NCI-H2171 (cell line): ENCODE results near the gene ATF6.
"Not testable (repeated sequence)": the region's sequence is repeated elsewhere in the genome, so short reads cannot be mapped to it uniquely, and the experiment has no call there.

Experiments used
- DNase-seq: peaks from one replicate; lab custom pipeline; 2025; lab: John Stamatoyannopoulos, UW

ATF6 gene

GRCh38 chr1:161779393-161779792 lies 13.3 kb downstream of the ATF6 start:
- DNase-seq, result no peak

GRCh38 chr1:161781995-161782394 lies 15.9 kb downstream of the ATF6 start:
- DNase-seq, result no peak

DNA sequence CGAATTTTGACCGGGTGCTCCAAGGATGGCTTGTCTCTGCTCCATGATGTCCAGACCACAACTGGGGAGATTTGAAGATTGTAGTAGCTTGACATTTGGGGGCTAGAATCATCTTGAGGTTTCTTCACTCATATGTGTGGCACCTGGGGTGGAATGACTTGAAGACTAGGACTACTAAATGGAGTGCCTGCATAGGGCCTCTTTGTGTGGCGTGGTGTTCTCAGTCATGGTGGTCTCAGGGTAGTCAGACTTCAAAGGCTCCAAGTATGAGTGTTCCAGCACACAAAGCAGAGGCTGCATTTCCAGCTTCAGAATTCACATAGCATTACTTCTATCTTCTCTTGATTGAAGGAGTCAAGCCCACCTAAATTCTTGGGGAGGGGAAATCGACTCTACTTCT lies 16.8 kb downstream of the ATF6 start:
- no peak for DNase-seq

DNA sequence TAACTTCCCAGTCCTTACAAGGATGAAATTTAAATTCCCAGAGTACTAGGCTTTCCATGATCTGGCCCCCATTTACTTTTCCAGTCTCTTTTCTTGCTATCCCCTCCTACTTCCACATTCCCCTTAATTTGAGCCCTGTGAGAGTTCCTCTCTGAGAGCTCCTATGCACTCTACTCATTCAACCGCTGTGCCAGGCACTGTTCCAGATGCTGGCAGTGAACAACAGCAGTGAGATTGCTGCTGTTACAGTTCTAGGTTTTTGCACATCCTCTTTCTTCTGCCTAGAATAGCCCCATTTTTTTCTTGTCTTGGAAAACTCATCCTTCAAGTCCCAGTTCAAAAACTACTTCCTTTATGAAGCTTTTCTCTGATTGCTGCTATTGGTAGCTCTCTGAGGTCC lies 18.8 kb downstream of the ATF6 start:
- DNase-seq, result no peak

- no peak for DNase-seq
Observed at GRCh38 chr1:161787355-161787754, 21.2 kb downstream of the ATF6 start.

DNA sequence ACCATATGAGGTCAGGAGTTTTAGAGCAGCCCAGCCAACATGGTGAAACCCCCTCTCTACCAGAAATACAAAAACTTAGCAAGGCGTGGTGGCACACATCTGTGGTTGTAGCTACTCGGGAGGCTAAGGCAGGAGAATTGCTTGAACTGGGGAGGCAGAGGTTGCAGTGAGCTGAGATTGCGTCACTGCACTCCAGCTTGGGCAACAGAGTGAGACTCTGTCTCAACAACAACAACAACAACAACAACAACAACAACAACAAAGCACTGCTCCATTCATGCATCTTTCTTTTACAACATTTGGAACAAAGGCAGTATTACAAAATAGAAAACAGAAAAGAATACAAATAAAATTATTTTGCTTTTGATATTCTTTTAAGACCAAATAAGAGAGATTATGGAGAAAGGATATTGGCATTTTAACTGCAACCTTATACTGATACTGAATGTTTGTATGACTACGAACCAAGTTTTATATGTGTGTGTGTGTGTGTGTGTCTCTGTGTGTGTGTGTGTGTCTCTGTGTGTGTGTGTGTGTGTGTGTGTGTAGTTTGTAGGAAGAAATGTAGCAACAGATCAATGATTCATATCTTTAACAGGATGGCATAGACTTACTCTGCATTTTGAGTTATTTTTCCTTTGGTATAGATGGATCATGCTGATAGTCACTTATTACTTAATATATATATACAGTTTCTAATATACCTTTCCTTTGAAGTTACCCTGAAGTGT lies 24.6 kb downstream of the ATF6 start:
- no peak for DNase-seq

DNA sequence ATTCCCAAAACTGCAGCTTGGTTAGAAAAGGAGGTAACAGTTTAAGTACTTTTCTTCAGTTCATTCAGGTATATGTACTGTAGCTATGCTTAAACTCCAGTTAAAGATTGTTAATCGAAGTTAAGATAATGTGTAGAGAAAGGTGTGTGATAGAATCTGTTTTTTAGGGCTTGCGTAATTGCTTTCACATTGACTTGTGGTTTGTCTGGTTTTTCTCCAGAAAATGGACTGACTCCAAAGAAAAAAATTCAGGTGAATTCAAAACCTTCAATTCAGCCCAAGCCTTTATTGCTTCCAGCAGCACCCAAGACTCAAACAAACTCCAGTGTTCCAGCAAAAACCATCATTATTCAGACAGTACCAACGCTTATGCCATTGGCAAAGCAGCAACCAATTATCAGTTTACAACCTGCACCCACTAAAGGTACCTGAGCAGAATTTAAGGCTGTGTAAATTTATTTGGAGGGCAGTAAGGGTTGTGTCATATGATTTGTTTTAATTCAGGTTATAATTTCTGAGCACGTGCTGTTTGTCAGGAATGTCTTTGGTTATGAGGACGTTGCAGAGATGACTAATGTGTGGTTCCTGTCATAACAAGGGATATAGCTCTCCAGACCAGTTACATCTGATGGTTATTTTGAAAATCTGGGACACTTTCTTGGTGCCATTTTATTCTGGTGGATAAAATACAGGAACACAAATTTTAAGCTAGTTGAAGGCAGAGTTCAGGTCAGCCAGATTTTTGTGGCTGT lies 26.0 kb downstream of the ATF6 start:
- DNase-seq, result no peak

- peak; percentile 26 for DNase-seq
Observed at GRCh38 chr1:161792740-161793139, 26.6 kb downstream of the ATF6 start.

DNA sequence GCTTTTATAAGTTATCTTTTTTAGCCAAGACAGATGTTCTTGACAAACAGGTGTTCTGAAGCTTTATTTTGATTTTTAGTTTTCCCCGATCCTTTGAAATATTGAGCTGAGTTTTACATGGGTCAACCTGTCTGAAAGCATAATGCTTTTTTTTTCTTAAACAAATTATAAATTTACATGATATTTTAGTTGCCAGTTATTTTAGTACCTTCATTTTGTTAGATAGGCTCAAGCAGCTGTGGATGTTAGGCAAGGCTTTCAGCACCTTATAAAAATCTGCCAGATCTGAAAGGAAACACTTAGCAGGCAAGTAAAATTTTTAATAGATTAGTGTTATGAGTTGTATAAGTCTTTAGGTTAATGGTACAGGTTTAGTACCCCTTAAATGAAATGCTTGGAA lies 33.7 kb downstream of the ATF6 start:
- no peak for DNase-seq

GRCh38 chr1:161801955-161802354 lies 35.8 kb downstream of the ATF6 start:
- DNase-seq, result no peak

- DNase-seq, result no peak
Observed at GRCh38 chr1:161803181-161803580, 37.1 kb downstream of the ATF6 start.

DNA sequence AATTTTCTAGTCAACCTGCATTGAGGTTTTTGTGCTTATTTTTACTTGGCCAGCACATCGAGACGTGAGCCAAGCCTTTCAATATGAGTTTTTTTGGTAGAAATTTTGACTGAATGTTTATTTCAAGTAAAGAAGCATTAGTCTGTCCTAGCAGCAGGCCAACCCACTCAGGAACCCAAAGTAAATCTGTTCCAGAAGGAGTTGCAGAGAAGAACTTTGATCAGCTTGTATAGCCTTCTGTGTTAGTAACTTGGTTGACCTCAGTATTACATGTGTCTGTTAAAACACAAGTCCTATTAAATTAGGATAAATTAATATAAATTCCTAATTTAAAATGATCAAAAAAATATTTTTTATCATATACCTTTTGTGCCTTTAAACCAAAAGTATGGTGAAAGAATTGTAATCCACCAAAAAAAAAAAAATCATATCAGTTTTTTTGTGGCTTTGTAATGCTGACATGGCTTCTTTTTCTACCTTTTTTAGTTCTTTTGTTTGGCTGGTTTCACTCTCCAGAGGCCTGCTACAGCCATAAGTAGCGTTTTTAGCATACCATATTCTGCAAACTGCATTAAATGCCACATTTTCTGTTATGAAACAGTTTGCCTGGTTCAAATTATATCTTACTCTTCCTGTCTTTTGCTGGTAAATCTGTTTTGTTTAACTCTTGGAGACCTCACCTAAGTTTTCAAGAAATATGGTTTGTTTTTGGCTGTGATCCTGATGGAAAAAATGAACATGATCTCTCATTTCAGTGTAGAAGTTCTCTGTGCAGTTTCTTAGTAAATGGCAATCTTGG lies 39.5 kb downstream of the ATF6 start:
- DNase-seq, result no peak

DNA sequence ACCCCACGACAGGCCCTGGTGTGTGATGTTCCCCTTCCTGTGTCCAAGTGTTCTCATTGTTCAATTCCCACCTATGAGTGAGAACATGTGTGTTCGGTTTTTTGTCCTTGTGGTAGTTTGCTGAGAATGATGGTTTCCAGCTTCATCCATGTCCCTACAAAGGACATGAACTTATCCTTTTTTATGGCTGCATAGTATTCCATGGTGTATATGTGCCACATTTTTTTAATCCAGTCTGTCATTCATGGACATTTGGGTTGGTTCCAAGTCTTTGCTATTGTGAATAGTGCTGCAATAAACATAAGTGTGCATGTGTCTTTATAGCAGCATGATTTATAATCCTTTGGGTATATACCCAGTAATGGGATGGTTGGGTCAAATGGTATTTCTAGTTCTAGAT lies 43.1 kb downstream of the ATF6 start:
- not testable (repeated sequence) for DNase-seq

- DNase-seq, result not testable (repeated sequence)
Observed at GRCh38 chr1:161809656-161810055, 43.5 kb downstream of the ATF6 start.

GRCh38 chr1:161810780-161811179 lies 44.7 kb downstream of the ATF6 start:
- no peak for DNase-seq

GRCh38 chr1:161816201-161816600 lies 50.1 kb downstream of the ATF6 start:
- DNase-seq, result no peak

DNA sequence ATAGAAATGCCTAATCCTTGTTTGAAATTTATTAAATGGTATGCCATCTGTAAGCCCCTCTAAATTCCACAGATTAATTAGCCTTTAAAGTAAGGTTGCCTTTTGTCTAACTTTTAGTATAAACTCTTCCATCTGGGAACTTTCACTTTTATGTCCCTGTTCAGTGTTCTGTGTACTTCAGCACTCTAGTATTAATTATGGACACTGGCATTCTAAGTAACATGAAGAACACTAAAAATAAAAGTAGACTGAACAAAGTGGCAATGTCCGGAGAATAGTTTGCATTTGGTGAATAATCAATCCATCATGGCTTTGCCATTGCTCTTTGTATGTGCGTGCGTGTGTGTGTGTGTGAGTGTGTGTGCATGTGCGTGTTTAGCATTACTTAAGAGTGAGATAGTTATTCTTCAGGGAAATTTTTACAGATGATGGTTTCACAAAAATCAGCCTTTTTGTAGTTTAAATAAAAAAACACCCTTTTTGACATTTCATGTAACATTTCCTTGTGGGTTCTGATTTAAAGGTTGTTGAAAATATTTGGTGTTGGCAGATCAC lies 51.1 kb downstream of the ATF6 start:
- DNase-seq, result no peak

GRCh38 chr1:161820914-161821313 lies 54.8 kb downstream of the ATF6 start:
- no peak for DNase-seq

DNA sequence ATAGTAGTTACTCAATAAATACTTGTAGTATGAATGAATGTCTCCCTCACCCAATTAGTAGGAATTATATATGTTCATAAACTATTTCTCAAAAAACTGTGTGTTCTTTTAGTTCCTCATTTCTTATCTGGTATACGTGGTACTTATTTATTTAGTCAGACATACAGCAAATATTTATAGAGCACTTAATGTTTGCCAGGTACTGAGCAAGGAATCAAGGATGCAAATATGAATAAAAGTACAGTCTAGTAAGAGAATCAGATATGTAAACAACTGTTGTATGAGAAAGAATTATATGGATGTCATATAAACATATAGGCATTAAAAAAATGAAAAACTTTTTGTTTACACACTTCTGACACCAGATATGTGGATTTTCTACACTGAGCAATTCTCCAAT lies 58.5 kb downstream of the ATF6 start:
- DNase-seq, result no peak

DNA sequence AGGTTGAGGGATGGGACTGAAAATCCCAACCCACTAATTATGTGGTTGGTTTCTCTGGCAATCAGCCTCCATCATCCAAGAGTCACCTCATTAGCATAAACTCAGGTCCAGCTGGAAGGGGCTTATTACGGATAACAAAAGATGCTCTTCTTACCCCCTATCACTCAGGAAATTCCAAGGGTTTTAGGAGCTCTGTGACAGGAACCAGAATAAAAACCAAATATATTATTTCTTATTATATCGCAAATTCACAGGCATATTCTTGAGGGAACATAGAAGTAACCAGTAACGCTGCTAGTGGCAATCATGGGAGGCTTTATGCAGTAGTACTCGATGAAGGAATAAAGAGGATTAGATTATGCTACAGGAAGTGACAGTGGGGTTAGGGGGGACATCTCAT lies 59.7 kb downstream of the ATF6 start:
- no peak for DNase-seq

DNA sequence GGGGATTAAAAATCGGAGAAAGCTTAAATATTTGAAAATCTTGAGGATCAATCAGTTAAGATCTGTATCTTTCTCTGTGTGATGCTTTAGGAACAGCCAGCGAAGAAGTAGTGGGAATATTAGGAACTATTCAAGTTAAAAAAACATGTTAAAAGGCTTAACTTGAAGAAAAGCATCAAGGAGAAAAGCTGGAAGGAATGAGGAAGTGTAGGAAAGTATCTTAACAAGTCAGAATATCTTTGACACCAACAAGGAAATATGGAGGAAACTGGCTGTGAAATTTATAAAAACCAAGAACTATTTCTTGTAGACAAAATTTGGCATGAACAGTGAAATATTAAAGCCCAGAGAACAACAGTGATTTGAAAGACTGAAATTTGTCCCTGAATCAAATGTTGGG lies 60.4 kb downstream of the ATF6 start:
- DNase-seq, result no peak

DNA sequence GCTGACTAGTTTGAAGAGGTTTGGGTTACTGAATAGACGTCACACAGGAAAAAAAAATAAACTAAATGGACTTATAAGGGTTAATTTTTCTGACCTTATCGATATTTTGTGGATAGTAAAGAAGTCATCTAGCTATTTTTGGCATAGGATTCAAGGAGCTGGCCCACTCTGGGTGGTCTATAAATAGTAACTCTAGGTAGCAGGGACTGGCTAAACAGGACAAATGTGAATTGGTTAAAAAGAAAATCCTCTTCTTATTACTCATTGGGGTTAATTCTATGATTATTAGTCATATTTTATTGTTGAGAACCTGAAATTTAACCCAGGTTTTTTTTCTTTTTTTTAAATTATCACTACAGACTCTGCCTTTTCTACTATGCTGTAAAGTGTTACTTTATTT lies 61.7 kb downstream of the ATF6 start:
- no peak for DNase-seq
